AG09319 (cell line): Measurements from ENCODE around the gene OR5B3.

Experiments used
- DNase-seq: peaks from one replicate; pipeline ENCODE4 v3.0.0-alpha.2; 2010; ENCODE audit warnings: low read depth; ENCODE audit errors: extremely low read depth
- TF ChIP-seq, protein P1 (sequence below): IDR thresholded peaks from 2 replicates; pipeline ENCODE4 v1.5.1; 2011; ENCODE audit warnings: low read depth, mild to moderate bottlenecking, inconsistent platforms, low read length, moderate library complexity

The OR5B3 gene

DNA sequence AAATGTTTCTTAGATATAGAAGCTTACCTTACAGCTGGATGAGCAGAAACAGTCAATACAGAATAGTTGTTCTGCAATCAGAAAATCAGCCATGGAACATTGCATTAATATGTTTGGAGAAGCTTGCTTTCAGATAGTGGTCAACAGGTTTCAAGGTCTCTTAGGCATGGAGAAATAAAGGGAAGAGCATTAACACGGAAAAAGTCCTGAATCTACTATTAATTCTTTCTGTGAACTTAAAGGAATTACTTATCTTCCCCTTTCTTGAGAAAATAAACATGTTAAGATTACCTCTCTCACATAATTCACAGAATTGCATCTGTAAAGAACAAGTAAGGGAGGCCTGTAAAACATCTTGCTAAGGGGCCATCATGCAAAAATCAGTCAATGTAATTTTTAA is at the start of gene OR5B3:
Gene OR5B3 (minus strand): TSS at position 101 of the 400 bp plus-strand sequence. CDS start 3,465 bp downstream, outside the sequence.
- DNase-seq, result no peak
- TF ChIP-seq, protein P1, sequence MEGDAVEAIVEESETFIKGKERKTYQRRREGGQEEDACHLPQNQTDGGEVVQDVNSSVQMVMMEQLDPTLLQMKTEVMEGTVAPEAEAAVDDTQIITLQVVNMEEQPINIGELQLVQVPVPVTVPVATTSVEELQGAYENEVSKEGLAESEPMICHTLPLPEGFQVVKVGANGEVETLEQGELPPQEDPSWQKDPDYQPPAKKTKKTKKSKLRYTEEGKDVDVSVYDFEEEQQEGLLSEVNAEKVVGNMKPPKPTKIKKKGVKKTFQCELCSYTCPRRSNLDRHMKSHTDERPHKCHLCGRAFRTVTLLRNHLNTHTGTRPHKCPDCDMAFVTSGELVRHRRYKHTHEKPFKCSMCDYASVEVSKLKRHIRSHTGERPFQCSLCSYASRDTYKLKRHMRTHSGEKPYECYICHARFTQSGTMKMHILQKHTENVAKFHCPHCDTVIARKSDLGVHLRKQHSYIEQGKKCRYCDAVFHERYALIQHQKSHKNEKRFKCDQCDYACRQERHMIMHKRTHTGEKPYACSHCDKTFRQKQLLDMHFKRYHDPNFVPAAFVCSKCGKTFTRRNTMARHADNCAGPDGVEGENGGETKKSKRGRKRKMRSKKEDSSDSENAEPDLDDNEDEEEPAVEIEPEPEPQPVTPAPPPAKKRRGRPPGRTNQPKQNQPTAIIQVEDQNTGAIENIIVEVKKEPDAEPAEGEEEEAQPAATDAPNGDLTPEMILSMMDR, result no peak

DNA sequence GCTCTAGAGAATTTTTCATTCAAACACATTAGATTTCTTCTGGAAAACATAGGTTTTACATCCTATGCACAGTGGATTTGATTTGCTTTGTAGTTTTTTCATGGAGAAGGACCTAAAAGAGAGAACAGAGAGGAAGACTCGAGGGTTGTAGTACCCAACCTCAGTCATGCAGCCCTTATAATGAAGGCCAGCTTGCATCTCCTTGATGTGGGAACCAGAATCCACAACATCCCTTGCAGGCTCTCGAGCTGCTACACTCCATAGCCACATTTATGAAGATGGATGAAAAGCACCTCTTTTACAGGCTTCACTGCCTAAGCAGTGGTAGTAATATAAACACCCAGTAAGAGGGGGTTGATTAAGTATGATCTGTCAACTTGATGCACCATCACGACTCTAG is 44.9 kb upstream of the OR5B3 start:
- TF ChIP-seq, protein P1, result no peak
- DNase-seq, result no peak

DNA sequence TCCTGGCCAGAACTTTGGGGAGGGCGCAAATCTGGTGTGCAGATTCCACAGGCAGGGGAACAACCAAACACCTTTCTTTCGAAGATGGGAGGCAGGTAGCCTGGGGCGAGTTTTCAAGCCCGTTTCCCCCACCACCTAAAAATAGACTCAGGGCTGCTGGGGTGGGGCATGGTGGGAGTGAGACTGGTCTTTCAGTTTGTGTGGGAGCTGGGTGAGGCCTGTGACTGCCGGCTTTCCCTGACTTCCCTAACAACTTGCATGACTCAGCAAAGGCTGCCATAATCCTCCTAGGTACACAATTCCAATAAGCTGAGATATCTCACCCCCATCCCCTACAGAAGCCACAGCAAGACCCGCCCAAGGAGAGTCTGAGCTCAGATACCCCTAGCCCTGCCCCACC is 39.6 kb upstream of the OR5B3 start:
- TF ChIP-seq, protein P1, result no peak

DNA sequence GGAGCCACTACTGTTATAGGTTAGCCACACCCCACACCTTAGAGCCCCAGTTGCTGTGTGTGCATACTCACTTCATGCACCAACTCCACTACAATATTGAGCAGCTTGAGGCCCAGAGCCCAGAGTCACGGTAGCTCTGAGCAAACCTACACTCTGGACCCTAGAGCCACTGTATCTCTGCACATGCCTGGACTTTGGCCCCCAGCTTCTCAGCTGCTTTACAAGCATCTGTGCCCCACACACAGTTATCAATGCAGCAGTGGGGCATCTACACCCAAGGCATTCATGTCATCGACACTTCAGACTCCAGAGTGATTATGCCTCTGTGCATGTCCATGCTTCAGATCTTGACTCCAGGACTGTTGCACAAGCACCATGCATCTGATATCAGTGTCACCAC is 37.6 kb upstream of the OR5B3 start:
- TF ChIP-seq, protein P1, result no peak
- DNase-seq, result no peak

More for the DNA sequence above, 39.6 kb upstream of the OR5B3 start:
- no peak for DNase-seq

DNA sequence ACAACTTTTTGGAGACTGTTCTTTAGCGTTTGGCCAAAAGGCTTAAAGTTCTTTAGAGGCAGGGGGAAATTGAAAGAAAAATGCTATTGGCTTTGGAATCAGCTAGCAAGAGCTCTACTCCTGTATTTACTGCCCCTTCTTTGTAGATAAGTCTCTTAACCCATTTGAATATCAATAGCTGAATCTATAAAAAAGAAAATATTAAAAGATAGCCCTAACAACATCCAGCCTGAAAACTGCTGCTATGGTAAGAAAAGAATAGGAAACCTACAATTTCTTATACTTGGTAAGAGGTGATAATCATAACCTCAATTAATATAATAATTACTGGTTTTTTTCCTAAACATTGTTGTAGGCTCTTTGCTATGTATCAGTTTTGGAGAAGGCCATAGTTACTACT is 35.5 kb upstream of the OR5B3 start, which contains the start of gene OR5B12:
Gene OR5B12 (minus strand): TSS at position 101 of the 400 bp plus-strand sequence. CDS start 2,085 bp downstream, outside the sequence.
- TF ChIP-seq, protein P1, result no peak
- no peak for DNase-seq

DNA sequence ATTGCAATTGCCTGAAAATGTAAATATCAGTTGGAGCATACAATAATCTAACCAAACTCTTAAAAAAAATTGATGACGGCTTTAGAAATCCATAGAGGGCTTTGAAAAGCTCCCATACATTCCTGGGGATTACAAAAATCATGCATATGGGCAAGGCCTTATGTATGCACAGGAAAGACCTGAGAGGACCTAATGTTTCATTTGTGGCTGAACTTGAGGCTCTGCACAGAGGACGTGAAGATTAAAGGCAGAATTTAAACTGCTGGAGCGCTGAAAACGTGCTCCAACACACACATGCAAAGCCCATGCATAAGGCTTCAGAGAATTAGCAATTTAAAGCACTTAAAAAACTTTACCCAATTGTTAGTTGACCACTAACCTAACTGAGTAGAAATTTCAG is 31.8 kb upstream of the OR5B3 start:
- no peak for DNase-seq
- TF ChIP-seq, protein P1, result no peak

DNA sequence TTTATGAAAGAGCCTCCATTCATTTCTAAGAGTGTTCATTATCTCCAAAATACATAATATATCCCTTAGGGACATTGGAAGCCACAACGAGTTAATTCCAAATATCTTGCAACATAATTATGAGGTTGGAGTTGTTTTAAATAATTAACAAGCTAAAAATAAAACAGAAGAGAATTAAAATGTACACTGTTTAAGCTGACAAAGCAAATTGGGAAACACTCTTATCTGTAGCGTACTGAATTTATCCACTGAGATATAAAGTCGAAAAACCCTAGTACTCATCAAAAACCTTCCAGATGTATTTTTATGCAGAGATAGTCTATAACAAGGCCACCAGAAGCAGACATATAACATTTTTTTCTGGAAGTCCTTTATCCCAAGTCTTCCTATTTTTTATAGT is 27.5 kb upstream of the OR5B3 start:
- DNase-seq, result no peak
- TF ChIP-seq, protein P1, result no peak
